Measurements from ENCODE around the gene SLC1A7.

Gene SLC1A7

GRCh38 chr1:53132176-53132575, 10.3 kb downstream of the SLC1A7 start:
- DNase-seq, result no peak

- no peak for DNase-seq
Measured at GRCh38 chr1:53131590-53131938, 10.9 kb downstream of the SLC1A7 start.

GRCh38 chr1:53130878-53131589, 11.4 kb downstream of the SLC1A7 start:
- DNase-seq, result no peak

- no peak for DNase-seq
Measured at GRCh38 chr1:53130598-53130877, 11.9 kb downstream of the SLC1A7 start.

GRCh38 chr1:53129891-53130597, 12.4 kb downstream of the SLC1A7 start:
- DNase-seq, result no peak

GRCh38 chr1:53128401-53128800, 14.0 kb downstream of the SLC1A7 start:
- DNase-seq, result no peak

- no peak for DNase-seq
Measured at GRCh38 chr1:53127546-53127945, 14.9 kb downstream of the SLC1A7 start.

- no peak for DNase-seq
Measured at GRCh38 chr1:53126495-53126894, 15.9 kb downstream of the SLC1A7 start.

- no peak for DNase-seq
Measured at GRCh38 chr1:53125623-53126360, 16.6 kb downstream of the SLC1A7 start.

- DNase-seq, result no peak
Measured at GRCh38 chr1:53125122-53125521, 17.3 kb downstream of the SLC1A7 start.

- DNase-seq, result no peak
Measured at GRCh38 chr1:53123453-53124140, 18.8 kb downstream of the SLC1A7 start.

- DNase-seq, result no peak
Measured at GRCh38 chr1:53122961-53123413, 19.5 kb downstream of the SLC1A7 start.

- DNase-seq, result no peak
Measured at GRCh38 chr1:53122201-53122885, 20.1 kb downstream of the SLC1A7 start.

- DNase-seq, result no peak
Measured at GRCh38 chr1:53121319-53122172, 20.9 kb downstream of the SLC1A7 start.

GRCh38 chr1:53120659-53121058, 21.8 kb downstream of the SLC1A7 start:
- no peak for DNase-seq

GRCh38 chr1:53117836-53118235, 24.6 kb downstream of the SLC1A7 start:
- DNase-seq, result no peak

GRCh38 chr1:53116933-53117600, 25.4 kb downstream of the SLC1A7 start:
- no peak for DNase-seq

GRCh38 chr1:53116307-53116810, 26.1 kb downstream of the SLC1A7 start:
- DNase-seq, result no peak

GRCh38 chr1:53115403-53116306, 26.8 kb downstream of the SLC1A7 start:
- no peak for DNase-seq

Data from activated CD8-positive, alpha-beta memory T cell treated with anti-CD3 and anti-CD28 coated beads, Interleukin-2, amount 50 U/mL, for 4 hours (primary cell).